ENCODE measurements around the gene RSRP1.
"Not testable (repeated sequence)": the region's sequence is repeated elsewhere in the genome, so short reads cannot be mapped to it uniquely, and the experiment has no call there.

- TF ChIP-seq POLR2AphosphoS5, TAF1, POLR2A, SPI1 (IDR thresholded peaks at IDR 0.05; ENCODE audit: low read depth, low read length): not testable (repeated sequence)
Measured at GRCh38 chr1:25260336-25260735, 13.1 kb upstream of the RSRP1 start.

Data from GM12891 (cell line).